HG03575 (cell line): ENCODE results near the gene SYT1.

Experiments
- ATAC-seq: cut with Tn5 transposase; IDR thresholded peaks from one replicate; pipeline ENCODE4 v1.9.1; 2021; ENCODE audit not compliant: unreplicated experiment, insufficient number of reproducible peaks, low FRiP score; ENCODE audit errors: extremely low read depth

SYT1 gene

DNA sequence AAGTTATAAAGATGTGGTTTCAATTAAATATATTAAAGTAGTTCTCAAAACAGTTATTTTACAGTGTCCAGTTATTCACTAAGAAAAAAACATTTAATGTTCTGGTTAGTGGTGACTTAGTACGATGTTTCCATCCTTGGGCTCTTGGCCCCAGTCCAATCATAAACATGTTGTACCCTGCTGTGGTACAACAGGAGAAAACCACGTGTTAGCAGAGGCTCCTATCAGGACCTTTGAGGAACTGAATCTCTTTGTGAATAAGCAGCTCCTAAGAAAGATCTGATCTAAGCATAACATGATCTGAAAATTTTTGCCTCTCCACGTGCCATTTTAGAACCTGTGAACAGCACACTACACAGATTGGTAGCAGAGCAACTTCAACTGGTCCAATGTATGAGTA lies 234.0 kb downstream of the SYT1 start:
- ATAC-seq = no peak

DNA sequence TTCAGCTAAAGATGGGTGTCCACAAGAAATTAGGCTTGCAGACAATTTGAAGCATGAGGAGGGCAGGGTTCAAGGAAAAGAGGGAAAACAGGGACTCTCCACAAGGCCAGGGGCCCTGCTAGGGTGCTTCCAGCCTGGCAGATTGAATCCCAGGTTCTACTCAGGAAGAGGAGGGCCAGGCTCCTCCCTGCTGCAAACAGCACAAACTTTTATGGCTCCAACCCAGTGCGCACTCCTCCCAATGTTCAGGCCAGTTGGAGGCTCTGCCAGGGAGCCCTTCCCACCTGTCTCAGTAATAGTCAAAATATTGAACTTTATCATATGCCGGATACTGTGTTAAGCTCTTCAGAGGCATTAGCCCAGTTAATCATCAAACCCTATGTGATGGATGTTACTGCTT lies 244.4 kb downstream of the SYT1 start:
- ATAC-seq = no peak

- ATAC-seq = no peak
Observed at GRCh38 chr12:79114896-79115295, 250.3 kb downstream of the SYT1 start.

DNA sequence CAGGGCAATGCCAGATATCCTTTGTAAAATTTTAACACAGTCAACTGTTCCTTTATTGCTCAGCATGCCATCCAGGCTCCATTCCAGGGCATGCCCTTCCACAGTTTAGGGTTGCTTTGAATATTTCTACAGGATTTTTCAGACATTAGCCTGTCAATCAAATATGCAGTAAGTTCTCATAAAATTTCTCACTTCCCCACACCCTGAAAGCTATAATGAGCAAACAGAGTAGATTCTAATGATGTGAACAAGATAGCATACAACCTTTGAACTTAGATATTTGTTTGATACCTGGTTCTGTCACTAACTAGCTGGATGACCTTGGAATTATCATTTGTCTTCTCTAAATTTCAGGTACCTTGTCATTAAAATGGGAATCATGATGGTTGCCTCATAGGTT lies 251.2 kb downstream of the SYT1 start:
- ATAC-seq = no peak

DNA sequence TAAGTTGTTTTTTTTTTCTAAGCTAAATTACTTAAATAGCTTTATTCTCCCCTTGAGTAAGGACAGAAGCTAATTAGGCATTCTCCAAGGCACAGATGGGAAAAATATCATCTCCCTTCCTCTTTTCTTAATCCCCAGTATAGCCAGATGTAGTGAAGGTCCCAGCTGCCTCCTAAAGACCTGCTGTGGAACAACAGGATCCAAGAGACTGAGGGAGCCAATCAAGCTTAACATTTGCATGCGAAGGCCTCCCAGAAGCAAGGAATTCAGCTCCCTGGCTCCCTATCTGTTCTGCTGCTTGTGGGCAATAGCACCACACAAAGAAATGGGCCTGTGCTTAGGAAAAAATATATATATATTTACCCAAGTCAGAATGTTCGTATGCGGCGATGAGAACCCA lies 255.2 kb downstream of the SYT1 start:
- ATAC-seq = no peak

DNA sequence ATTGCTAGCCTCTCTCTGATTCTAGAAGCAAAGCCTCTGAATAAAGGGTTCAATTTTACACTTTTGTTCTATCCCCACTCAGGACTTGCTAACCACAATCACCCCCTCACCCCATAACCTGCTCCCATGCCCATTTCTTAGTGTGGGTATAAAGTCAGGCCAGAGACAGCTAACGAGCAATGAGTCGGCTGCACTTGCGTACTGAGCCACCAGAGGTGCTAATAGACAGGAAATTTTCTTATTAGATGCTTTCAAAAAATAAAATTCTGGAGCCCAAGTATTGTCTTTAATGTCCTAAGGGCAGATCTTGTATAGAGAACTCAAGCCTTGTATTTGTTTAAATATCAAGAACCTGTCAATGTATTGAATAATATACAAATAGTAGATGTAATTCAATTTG lies 256.9 kb downstream of the SYT1 start:
- ATAC-seq = no peak

GRCh38 chr12:79124385-79124784 lies 259.8 kb downstream of the SYT1 start:
- no peak for ATAC-seq

DNA sequence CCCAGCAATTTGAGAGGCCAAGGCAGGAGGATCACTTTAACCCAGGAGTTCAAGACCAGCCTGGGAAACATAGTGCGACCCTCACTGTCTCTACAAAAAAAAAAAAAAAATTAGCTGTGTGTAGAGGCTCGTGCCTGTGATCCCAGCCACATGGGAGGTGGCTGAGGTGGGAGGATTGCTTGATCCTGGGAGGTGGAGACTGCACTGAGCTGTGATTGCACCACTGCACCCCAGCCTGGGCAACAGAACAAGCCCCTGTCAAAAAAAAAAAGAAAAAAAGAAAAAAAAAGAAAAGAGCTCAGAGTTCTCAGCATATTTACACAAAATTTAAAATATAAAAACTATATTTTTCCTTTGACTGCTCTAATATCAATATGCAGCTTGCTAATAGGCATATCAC lies 260.8 kb downstream of the SYT1 start:
- no peak for ATAC-seq

DNA sequence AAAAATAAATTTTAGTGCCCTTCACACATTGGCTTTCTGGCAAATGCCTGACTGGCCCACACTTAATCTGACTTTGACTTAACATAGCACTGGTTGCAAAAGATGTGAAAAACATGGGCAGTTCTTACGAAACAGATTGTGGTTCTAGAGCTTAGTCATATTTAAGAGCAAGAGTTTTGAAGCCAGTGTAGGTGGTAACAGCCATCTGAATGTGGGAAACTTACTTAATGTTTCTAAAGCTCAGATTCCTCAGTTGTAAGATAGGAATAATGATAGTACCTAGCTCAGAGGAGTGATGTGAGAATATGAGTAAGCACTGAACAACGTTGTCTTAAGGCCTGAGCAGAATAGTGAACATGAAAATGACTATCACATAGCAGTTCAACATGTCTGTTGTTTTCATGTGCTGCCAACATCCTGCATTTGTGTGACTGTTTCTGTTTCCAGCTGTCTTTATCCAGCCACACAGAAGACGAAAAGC lies 262.7 kb downstream of the SYT1 start:
- peak; percentile 87 for ATAC-seq

- no peak for ATAC-seq
Observed at GRCh38 chr12:79128956-79129355, 264.4 kb downstream of the SYT1 start.

- ATAC-seq = no peak
Observed at GRCh38 chr12:79138872-79139271, 274.3 kb downstream of the SYT1 start.

DNA sequence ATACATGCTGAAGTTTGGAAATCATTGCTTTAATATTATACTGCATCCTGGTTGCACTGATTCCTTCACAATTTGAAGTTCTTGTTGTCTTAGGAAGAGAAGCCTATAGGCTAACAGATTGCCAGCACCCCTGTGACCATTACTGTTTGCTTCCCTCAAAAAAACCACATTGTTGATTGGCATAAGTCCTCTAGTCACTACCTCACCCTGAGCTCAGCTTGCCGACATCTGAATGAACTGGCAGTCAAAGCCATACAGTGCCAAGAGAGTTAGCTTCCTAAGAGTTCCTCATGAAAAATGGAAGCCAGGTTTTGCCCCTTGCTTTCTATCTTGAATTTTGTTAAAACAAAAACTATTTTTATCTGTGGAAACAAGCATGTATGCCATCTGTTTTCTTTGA lies 276.1 kb downstream of the SYT1 start:
- no peak for ATAC-seq

DNA sequence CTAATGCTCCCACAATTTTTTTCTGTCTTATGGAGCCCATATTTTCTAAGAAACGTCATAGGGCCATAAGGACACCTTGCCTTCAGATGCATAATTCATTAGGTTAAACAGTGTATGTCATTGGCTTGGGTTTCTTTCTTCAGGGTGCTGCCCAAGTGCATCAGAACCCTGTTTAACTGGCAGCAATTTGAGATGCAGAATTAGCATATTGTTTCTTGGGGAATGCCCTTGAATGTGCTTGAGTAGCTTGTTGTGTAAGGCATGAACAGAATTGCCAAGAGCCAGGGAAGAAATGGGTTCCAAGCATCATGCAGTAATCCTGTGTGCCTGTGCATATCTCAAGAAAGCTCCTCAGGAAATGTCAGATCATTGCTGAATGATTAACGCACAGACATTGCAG lies 277.2 kb downstream of the SYT1 start:
- ATAC-seq = no peak

DNA sequence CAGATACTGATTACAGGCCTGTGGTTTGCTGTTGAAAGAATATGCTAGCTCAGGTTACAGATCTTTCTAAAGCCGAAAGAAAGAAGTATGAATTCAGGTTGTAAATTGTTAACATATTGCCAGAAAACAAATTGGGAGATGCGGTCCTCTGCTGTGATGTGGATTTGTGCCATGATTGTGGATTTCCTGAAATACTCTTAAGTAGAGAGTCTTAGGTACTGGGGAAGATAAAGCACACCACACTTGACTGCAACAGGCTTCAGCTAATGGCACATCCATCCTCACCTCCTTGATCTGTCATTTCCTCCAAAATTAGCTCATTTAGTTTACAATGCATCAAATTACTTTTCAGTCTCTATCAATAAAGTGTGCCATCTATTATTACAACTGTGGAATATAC lies 279.2 kb downstream of the SYT1 start:
- ATAC-seq = no peak

DNA sequence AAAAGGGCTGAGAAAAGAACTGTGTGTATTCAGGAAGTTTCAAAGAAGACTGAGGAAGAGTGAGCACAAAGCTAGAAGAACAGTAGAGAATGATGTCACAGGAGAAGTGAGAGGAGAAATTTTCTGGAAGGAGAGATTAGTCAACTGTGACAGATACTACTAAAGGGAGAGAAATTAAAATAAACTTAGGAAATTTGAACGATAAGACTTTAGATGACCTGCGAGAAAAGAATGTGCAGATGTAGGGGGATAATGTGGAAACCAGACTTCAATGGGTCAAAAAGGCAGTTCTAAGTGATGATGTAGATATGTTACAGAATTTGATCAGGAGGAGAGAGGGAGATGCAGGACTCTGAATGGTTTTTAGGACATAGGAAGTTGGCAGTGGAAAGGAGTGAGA lies 287.4 kb downstream of the SYT1 start:
- no peak for ATAC-seq

DNA sequence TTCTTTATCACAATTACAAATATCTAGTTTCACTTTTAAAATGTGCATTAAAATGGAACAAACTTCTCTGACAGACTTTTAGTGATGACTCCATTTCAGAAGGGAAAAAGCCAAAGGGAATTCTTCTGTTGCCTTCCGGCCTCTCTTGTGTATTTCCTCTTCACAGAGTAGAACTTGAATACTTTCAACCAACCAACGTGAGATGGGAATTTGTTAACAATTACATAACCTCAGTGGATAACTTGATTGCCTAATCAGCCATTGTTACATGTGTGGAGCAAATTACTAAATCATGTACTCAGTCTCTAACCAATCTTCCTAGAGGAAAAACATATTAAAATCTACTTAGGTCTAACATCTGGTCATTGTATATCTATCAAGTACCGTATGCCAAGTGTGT lies 291.1 kb downstream of the SYT1 start:
- ATAC-seq = no peak

DNA sequence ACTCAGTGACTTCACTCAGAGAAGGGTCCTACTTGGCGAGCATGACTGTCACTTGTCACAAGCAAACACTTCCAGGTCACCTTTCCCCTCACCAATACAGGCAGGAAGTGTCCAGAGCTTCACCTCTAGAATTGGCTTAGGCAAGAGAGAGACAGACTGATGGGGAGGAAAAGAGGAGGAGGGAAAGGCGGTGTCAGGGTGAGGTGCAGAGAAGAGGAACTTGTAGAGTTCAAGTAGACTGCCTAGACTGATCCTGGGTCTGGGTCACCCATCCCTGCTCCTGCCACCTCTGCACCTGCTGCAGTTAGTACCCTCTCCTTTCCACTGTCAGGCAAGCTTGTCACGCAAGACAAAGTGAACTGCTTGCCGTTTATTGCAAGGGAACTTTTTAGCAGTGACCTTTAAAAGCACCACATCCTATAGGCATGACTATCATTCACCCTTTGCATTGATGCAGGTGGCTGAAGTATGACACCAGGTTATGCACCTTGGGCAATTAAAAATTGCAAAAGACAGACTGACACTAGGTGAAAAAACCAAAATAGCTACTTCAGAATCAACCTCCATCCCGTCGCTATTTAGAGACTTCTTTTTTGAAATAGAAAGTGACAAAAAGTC lies 292.4 kb downstream of the SYT1 start:
- no peak for ATAC-seq

GRCh38 chr12:79161249-79161934 lies 296.8 kb downstream of the SYT1 start:
- ATAC-seq = no peak

- no peak for ATAC-seq
Observed at GRCh38 chr12:79162147-79162772, 297.7 kb downstream of the SYT1 start.

DNA sequence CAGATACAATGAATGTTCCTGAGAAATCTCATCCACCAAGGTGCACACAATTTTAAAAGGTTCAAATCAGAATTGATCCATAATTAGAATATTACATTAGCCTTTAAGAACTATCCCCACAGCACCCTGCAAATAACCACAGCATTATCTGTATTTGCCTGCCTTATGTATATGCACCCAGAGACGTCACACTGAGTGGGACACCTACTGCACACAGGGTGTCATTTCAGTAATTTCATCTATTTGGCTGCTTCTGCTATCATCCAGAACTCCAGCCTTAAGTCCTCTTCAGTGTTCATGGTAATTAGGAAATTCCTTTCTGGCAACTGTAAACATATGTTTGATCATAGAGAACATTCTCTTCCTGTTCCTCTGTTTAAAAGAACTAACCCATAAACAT lies 298.4 kb downstream of the SYT1 start:
- no peak for ATAC-seq
